Measurements from ENCODE around the gene HMX3.
A peak's percentile ranks its signal among the peaks of the same experiment; 100 is the strongest.

Gene HMX3

DNA sequence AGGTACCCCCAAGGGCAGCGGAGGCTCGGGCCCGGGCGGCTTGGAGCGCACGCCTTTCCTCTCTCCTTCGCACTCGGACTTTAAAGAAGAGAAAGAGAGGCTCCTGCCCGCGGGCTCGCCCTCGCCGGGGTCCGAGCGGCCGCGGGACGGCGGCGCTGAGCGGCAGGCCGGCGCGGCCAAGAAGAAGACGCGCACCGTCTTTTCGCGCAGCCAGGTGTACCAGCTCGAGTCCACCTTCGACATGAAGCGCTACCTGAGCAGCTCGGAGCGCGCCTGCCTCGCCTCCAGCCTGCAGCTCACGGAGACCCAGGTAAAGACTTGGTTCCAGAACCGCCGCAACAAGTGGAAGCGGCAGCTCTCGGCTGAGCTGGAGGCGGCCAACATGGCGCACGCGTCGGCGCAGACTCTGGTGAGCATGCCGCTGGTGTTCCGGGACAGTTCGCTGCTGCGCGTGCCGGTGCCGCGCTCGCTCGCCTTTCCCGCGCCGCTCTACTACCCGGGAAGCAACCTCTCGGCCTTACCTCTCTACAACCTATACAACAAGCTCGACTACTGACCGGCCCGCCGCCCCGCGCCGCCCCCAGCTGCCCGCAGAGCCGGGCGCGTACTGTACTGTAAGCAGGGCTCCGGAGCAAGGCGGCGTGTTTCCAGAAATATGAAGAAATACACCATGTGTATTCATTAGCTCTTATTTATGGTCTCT, 13.9 kb downstream of the HMX3 start:
- Histone ChIP-seq H3K4me1 (ENCODE audit: control insufficient read depth, insufficient read depth, low read length) (peaks cover 48% of the 10 kb centered on the region), H3K9me3 (ENCODE audit: control insufficient read depth, insufficient read depth, low read depth, low read length) (no peaks in the 10 kb centered on the region), H3K27me3 (ENCODE audit: control insufficient read depth, insufficient read depth, low read length) (peaks cover 89% of the 10 kb centered on the region), H3K36me3 (ENCODE audit: control insufficient read depth, insufficient read depth, low read length) (no peaks in the 10 kb centered on the region), H3K27ac (ENCODE audit: low read depth, low read length) (no peak overlapping the region), H3K9ac (ENCODE audit: low read length) (peak overlapping the region; percentile 40), H3K4me3 (ENCODE audit: low read depth, low read length) (peak overlapping the region; percentile 69)

- peak overlapping the region; percentile 69 for H3K4me3 ChIP-seq (ENCODE audit: low read depth, low read length)
- H3K36me3 ChIP-seq (ENCODE audit: control insufficient read depth, insufficient read depth, low read length) = peaks cover 5% of the 10 kb centered on the region
- no peaks in the 10 kb centered on the region for H3K9me3 ChIP-seq (ENCODE audit: control insufficient read depth, insufficient read depth, low read depth, low read length)
- H3K4me1 ChIP-seq (ENCODE audit: control insufficient read depth, insufficient read depth, low read length) = peaks cover 43% of the 10 kb centered on the region
- no peak overlapping the region for H3K27ac ChIP-seq (ENCODE audit: low read depth, low read length)
- H3K9ac ChIP-seq (ENCODE audit: low read length) = peak overlapping the region; percentile 62
- peaks cover 81% of the 10 kb centered on the region for H3K27me3 ChIP-seq (ENCODE audit: control insufficient read depth, insufficient read depth, low read length)
Measured at GRCh38 chr10:123150271-123150985, 14.7 kb downstream of the HMX3 start.

DNA sequence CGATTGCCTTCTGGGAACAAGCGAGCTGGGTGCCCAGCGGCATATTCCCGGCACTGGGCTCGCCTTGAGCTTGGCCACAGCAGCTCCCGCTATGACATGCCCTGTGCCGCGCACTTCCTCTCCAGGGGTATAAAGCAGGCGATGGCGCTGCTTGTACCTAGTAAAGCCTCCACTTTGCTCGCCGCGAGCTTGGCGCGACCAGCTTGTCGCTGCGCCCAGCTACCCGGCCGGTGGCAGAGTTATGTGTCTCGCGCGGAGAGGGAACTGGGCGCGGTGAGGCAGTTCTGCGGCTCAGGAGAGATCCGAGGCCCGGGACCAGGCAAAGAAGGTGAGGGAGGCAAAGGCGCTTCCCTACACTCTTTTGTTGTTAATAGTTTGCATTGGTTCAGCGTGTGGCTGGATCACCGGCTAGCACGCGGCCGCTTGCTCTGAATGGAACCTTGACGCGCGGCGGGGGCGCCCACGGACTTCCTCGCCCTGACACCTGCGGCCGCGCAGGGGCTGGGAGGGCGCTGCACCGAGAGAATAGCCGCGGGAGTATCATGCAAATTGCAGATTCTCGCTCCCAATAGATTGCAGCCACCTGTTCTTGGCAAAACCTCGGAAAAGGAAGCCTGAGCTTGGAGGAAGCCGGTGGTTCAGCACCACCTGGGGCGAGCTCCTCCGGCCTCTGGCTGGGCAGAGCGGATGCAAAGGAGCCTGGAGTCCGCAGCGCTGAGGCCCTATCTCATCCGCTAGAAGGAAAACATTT, 15.4 kb downstream of the HMX3 start:
- Histone ChIP-seq H3K27me3 (ENCODE audit: control insufficient read depth, insufficient read depth, low read length) (peaks cover 74% of the 10 kb centered on the region), H3K36me3 (ENCODE audit: control insufficient read depth, insufficient read depth, low read length) (peaks cover 12% of the 10 kb centered on the region), H3K27ac (ENCODE audit: low read depth, low read length) (no peak overlapping the region), H3K4me3 (ENCODE audit: low read depth, low read length) (peak overlapping the region; percentile 69), H3K9me3 (ENCODE audit: control insufficient read depth, insufficient read depth, low read depth, low read length) (no peaks in the 10 kb centered on the region), H3K4me1 (ENCODE audit: control insufficient read depth, insufficient read depth, low read length) (peaks cover 42% of the 10 kb centered on the region), H3K9ac (ENCODE audit: low read length) (peak overlapping the region; percentile 62)

- H3K27me3 ChIP-seq (ENCODE audit: control insufficient read depth, insufficient read depth, low read length) = peaks cover 68% of the 10 kb centered on the region
- H3K27ac ChIP-seq (ENCODE audit: low read depth, low read length) = no peak overlapping the region
- H3K9me3 ChIP-seq (ENCODE audit: control insufficient read depth, insufficient read depth, low read depth, low read length) = no peaks in the 10 kb centered on the region
- peak overlapping the region; percentile 69 for H3K4me3 ChIP-seq (ENCODE audit: low read depth, low read length)
- peaks cover 38% of the 10 kb centered on the region for H3K4me1 ChIP-seq (ENCODE audit: control insufficient read depth, insufficient read depth, low read length)
- H3K36me3 ChIP-seq (ENCODE audit: control insufficient read depth, insufficient read depth, low read length) = peaks cover 18% of the 10 kb centered on the region
- H3K9ac ChIP-seq (ENCODE audit: low read length) = no peak overlapping the region
Measured at GRCh38 chr10:123151737-123152135, 16.0 kb downstream of the HMX3 start.

DNA sequence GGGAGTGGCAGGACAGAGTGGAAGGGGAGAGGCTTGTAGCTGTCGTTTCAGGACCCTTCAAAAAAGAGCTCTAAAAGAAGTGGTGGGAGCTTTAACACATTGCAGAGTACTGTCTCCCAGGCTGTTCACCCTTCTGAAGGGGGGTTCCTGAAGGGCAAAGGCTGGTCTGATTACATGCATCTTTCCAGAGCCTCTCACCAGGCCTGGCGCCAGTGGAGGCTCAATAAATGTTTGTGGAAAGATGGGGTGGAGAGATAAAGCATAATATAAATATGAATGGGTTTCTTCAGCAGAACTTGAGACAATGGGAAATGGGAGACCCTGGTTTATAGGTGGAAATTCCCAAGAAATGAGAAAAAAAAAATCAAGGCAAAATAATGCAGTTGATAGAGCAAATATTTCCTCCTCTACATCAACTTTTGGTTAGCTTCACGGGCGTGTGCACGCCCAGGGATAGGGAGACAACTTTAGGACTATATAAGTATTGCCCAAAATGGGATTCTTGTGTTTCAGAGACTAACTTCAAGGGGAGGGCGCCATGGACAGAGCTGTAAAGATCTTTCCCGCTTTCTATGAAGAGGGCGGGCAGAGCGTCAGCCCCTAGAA, 17.8 kb downstream of the HMX3 start:
- Histone ChIP-seq H3K27me3 (ENCODE audit: control insufficient read depth, insufficient read depth, low read length) (peaks cover 50% of the 10 kb centered on the region), H3K36me3 (ENCODE audit: control insufficient read depth, insufficient read depth, low read length) (peaks cover 37% of the 10 kb centered on the region), H3K4me1 (ENCODE audit: control insufficient read depth, insufficient read depth, low read length) (peaks cover 33% of the 10 kb centered on the region), H3K9ac (ENCODE audit: low read length) (no peak overlapping the region), H3K4me3 (ENCODE audit: low read depth, low read length) (no peak overlapping the region), H3K27ac (ENCODE audit: low read depth, low read length) (no peak overlapping the region), H3K9me3 (ENCODE audit: control insufficient read depth, insufficient read depth, low read depth, low read length) (no peaks in the 10 kb centered on the region)

DNA sequence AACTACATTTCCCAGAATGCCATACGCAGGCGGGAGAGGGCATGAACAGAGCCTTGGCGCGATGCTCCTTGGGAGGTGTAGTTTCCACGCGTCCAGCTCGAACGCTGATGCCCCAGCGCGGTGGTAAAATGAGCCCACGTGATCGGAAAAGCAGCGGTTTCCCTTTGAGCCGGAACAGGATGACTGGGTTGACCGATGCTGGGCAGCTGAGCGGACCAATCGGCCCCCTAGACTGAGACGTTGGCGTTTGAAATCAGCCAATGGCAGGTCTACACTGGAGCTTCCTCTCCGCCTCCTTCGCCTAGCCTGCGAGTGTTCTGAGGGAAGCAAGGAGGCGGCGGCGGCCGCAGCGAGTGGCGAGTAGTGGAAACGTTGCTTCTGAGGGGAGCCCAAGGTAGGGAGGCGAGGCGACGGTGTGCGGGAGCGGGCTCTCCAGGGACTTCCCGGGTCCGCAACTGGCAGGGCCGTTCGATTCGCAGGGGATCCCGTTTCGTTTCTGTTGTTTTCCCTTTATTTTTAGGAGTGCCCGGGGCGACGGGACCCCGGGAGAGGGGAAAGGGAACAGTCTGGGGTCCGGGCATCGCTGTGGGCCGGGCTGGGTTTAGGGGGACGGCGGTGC, 18.4 kb downstream of the HMX3 start, which contains the start of gene BUB3:
Gene BUB3 (plus strand): TSS at position 311 of the 619 bp plus-strand sequence. CDS start 516 bp downstream, outside the sequence.
- Histone ChIP-seq H3K9me3 (ENCODE audit: control insufficient read depth, insufficient read depth, low read depth, low read length) (no peaks in the 10 kb centered on the region), H3K27me3 (ENCODE audit: control insufficient read depth, insufficient read depth, low read length) (peaks cover 44% of the 10 kb centered on the region), H3K27ac (ENCODE audit: low read depth, low read length) (peak within 1 kb of the TSS; percentile 70; the same call in 1 of the 2 replicates), H3K9ac (ENCODE audit: low read length) (peak within 1 kb of the TSS; percentile 96), H3K36me3 (ENCODE audit: control insufficient read depth, insufficient read depth, low read length) (peaks cover 41% of the 10 kb centered on the region), H3K4me3 (ENCODE audit: low read depth, low read length) (peak within 1 kb of the TSS; percentile 89), H3K4me1 (ENCODE audit: control insufficient read depth, insufficient read depth, low read length) (peaks cover 29% of the 10 kb centered on the region)

DNA sequence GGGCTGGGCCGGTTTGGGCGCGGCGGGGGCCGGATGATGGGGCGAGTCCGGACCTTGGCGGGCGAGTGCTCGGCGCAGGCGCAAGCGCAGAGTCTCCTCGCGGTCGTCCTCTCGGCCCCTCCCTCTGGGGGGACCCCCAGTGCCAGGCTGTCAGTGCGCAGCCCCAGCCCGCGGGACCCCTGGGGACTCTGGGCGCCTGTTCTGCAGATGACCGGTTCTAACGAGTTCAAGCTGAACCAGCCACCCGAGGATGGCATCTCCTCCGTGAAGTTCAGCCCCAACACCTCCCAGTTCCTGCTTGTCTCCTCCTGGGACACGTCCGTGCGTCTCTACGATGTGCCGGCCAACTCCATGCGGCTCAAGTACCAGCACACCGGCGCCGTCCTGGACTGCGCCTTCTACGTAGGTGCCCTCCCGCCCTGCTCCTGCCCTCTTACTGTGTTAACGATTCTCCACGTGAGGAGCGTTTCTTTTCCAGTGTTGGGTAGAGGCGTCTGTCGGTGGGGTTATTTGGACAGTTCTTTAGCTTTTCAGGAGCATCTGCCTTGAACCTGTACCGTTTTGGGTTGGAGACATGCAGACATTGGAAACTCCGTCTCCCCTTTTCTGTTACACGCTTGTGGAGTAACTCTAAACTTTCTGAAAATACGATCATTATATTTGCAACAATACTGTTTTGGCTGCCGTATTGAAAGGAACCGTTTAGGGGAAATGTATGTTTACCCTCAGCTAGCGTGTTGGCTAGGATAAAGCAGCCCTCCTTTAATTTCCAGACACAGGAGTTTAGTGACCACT, 19.1 kb downstream of the HMX3 start:
- peak overlapping the region; percentile 89 for H3K4me3 ChIP-seq (ENCODE audit: low read depth, low read length)
- H3K36me3 ChIP-seq (ENCODE audit: control insufficient read depth, insufficient read depth, low read length) = peaks cover 47% of the 10 kb centered on the region
- H3K9me3 ChIP-seq (ENCODE audit: control insufficient read depth, insufficient read depth, low read depth, low read length) = no peaks in the 10 kb centered on the region
- H3K27ac ChIP-seq (ENCODE audit: low read depth, low read length) = peak overlapping the region; percentile 70; the same call in 1 of the 2 replicates
- H3K4me1 ChIP-seq (ENCODE audit: control insufficient read depth, insufficient read depth, low read length) = peaks cover 29% of the 10 kb centered on the region
- H3K9ac ChIP-seq (ENCODE audit: low read length) = peak overlapping the region; percentile 96
- H3K27me3 ChIP-seq (ENCODE audit: control insufficient read depth, insufficient read depth, low read length) = peaks cover 37% of the 10 kb centered on the region

DNA sequence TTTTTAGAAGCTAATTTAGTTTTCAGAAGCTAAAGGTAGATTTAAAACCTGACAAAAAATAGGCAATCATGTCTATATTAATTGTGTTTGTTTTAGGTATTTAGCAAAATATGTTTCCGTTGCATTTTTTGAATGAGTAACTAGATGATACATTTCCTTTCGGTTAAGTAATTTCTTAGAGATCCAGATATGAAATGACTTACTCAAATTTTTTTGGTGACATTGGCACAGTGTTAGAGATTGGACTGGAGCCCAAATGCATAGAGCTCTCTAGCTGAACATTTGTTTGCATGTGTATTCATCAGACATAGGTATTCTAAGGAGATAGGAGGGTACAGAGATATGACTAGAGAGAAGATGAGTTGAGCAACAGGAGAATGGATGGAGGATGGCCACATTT, 20.3 kb downstream of the HMX3 start:
- no peaks in the 10 kb centered on the region for H3K9me3 ChIP-seq (ENCODE audit: control insufficient read depth, insufficient read depth, low read depth, low read length)
- peaks cover 18% of the 10 kb centered on the region for H3K4me1 ChIP-seq (ENCODE audit: control insufficient read depth, insufficient read depth, low read length)
- peaks cover 25% of the 10 kb centered on the region for H3K27me3 ChIP-seq (ENCODE audit: control insufficient read depth, insufficient read depth, low read length)
- H3K27ac ChIP-seq (ENCODE audit: low read depth, low read length) = no peak overlapping the region
- no peak overlapping the region for H3K9ac ChIP-seq (ENCODE audit: low read length)
- peaks cover 58% of the 10 kb centered on the region for H3K36me3 ChIP-seq (ENCODE audit: control insufficient read depth, insufficient read depth, low read length)
- peak overlapping the region; percentile 89; the same call in 1 of the 2 replicates for H3K4me3 ChIP-seq (ENCODE audit: low read depth, low read length)

- no peak overlapping the region for H3K9ac ChIP-seq (ENCODE audit: low read length)
- peaks cover 68% of the 10 kb centered on the region for H3K36me3 ChIP-seq (ENCODE audit: control insufficient read depth, insufficient read depth, low read length)
- H3K9me3 ChIP-seq (ENCODE audit: control insufficient read depth, insufficient read depth, low read depth, low read length) = no peaks in the 10 kb centered on the region
- no peak overlapping the region for H3K4me3 ChIP-seq (ENCODE audit: low read depth, low read length)
- H3K27ac ChIP-seq (ENCODE audit: low read depth, low read length) = no peak overlapping the region
- peaks cover 12% of the 10 kb centered on the region; the same call in 1 of the 2 replicates for H3K4me1 ChIP-seq (ENCODE audit: control insufficient read depth, insufficient read depth, low read length)
- H3K27me3 ChIP-seq (ENCODE audit: control insufficient read depth, insufficient read depth, low read length) = peaks cover 14% of the 10 kb centered on the region
Measured at GRCh38 chr10:123157210-123157609, 21.4 kb downstream of the HMX3 start.

DNA sequence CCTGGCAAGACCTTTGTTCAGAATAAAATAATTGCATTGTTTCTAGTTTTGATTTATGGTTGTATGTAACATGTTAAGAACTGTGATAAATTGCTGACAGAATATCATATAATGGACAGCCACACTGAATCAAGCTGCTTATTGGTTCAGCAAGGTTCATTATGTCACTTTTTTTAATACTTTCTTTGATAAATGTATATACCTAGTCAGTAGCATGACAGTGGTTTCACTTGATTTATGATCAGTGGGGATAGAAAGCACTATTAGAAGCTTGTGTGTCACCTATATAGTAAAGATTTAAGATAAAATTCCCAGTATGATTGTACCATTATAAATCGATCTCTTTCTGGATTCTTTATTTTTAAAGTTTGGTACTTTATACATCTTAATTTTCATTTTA, 22.9 kb downstream of the HMX3 start:
- Histone ChIP-seq H3K9ac (ENCODE audit: low read length) (no peak overlapping the region), H3K36me3 (ENCODE audit: control insufficient read depth, insufficient read depth, low read length) (peaks cover 83% of the 10 kb centered on the region), H3K27me3 (ENCODE audit: control insufficient read depth, insufficient read depth, low read length) (no peaks in the 10 kb centered on the region), H3K4me3 (ENCODE audit: low read depth, low read length) (no peak overlapping the region), H3K27ac (ENCODE audit: low read depth, low read length) (no peak overlapping the region), H3K9me3 (ENCODE audit: control insufficient read depth, insufficient read depth, low read depth, low read length) (no peaks in the 10 kb centered on the region), H3K4me1 (ENCODE audit: control insufficient read depth, insufficient read depth, low read length) (peaks cover 9% of the 10 kb centered on the region; the same call in 1 of the 2 replicates)
